GM12878 (cell line): Measurements from ENCODE around the gene SSPN. TPM values are rescaled to one million over a fixed set of nuclear protein-coding genes. Genes with fewer than 3 reads are reported as not detected.

ENCODE experiments used
- ATAC-seq: fragments of 200-7000 bp; cut with Tn5 transposase; 3 replicates; pipeline ENCODE4 v1.9.1; 2020; ENCODE audit warnings: mild to moderate bottlenecking, moderate library complexity
- BruUV-seq: library from RNA; stranded (reverse); fragments of 400-500 nt; replicated peaks from 2 replicates; lab custom pipeline; 2021; lab: Mats Ljungman, UMichigan
- CTCF ChIA-PET: fragments of 300-600 bp; sonication (Branson Sonifier 250); formaldehyde crosslinking; extraction: SDS; loops from one replicate; lab custom pipeline; 2021; ENCODE audit warnings: inconsistent platforms; lab: Yijun Ruan, JAX
- POLR2A ChIA-PET: fragments of 350-600 bp; formaldehyde crosslinking; extraction: SDS; loops from one replicate; lab custom pipeline; 2021; ENCODE audit warnings: inconsistent platforms; lab: Charles Lee
- RAD21 ChIA-PET: fragments of 300-600 bp; sonication (Branson Sonifier 250); formaldehyde crosslinking; loops from one replicate; lab custom pipeline; 2023; ENCODE audit warnings: antibody characterized with exemption; ENCODE audit not compliant: unreplicated experiment; lab: Charles Lee
- SMC1A ChIA-PET: fragments of 300-600 bp; sonication (Branson Sonifier 250); formaldehyde crosslinking; loops from one replicate; lab custom pipeline; 2023; ENCODE audit not compliant: unreplicated experiment, uncharacterized antibody; lab: Charles Lee
- DNase-seq: peaks from one replicate; pipeline ENCODE4 v3.0.0-alpha.2; 2011; ENCODE audit warnings: low read depth, low spot score
- FAIRE-seq: peaks from 3 replicates; lab custom pipeline; 2011; peaks lifted over from hg19 to GRCh38; lab: Jason Lieb, UNC
- H2AFZ ChIP-seq: 2 replicates; pipeline ENCODE4 v1.6.0; 2011; ENCODE audit warnings: low read depth, low read length, control low read depth; ENCODE audit not compliant: control insufficient read depth
- H3K27ac ChIP-seq: 2 replicates; pipeline ENCODE4 v1.5.1; 2011; ENCODE audit warnings: control low read depth; ENCODE audit not compliant: control insufficient read depth, insufficient read depth
- H3K27me3 ChIP-seq, 2 experiments: replicated peaks in 1 of 2; 2 replicates each; pipeline versions ENCODE4 v1.6.0 to v1.6.1; 2011; ENCODE audit warnings: low read length in 1 of 2; ENCODE audit not compliant: control insufficient read depth in 2 of 2, insufficient read depth in 2 of 2
- H3K36me3 ChIP-seq, 2 experiments: 2 replicates each; pipeline ENCODE4 v1.5.1; 2011; ENCODE audit warnings: low read length in 1 of 2; ENCODE audit not compliant: control insufficient read depth in 2 of 2, insufficient read depth in 2 of 2
- H3K4me1 ChIP-seq: 2 replicates; pipeline ENCODE4 v1.6.1; 2011; ENCODE audit warnings: mild to moderate bottlenecking, low read length, moderate library complexity, mixed read lengths; ENCODE audit not compliant: control insufficient read depth, insufficient read depth
- H3K4me2 ChIP-seq: 2 replicates; pipeline ENCODE4 v1.6.0; 2011; ENCODE audit warnings: control low read depth; ENCODE audit not compliant: control insufficient read depth, insufficient read depth
- H3K4me3 ChIP-seq: fragments of 200-600 bp; sonication (generic); 2 replicates; pipeline ENCODE4 v1.5.1; 2016
- H3K79me2 ChIP-seq: 2 replicates; pipeline ENCODE4 v1.6.0; 2011; ENCODE audit warnings: low read length; ENCODE audit not compliant: control insufficient read depth, insufficient read depth
- H3K9ac ChIP-seq: 2 replicates; pipeline ENCODE4 v1.8.0; 2011; ENCODE audit warnings: low read length, control low read depth, mixed read lengths; ENCODE audit not compliant: control insufficient read depth, insufficient read depth
- H3K9me3 ChIP-seq: replicated peaks from 3 replicates; pipeline ENCODE4 v1.5.1; 2011; ENCODE audit warnings: mild to moderate bottlenecking, low read length; ENCODE audit not compliant: control insufficient read depth, insufficient read depth
- H4K20me1 ChIP-seq: 2 replicates; pipeline ENCODE4 v1.6.0; 2011; ENCODE audit not compliant: control insufficient read depth, insufficient read depth
- MXI1 ChIP-seq: fragments of 150-350 bp; IDR thresholded peaks from 2 replicates; pipeline ENCODE4 v1.6.1; 2011; ENCODE audit warnings: low read depth, mild to moderate bottlenecking, inconsistent platforms, low read length, improper control_type of control experiment
- NR2C2 ChIP-seq: IDR thresholded peaks from 2 replicates; pipeline ENCODE4 v1.6.1; 2011; ENCODE audit warnings: borderline replicate concordance, low read depth; ENCODE audit not compliant: control insufficient read depth, insufficient read length
- ZNF24 ChIP-seq: fragments of 450-650 bp; IDR thresholded peaks from 2 replicates; pipeline ENCODE4 v1.6.1; 2017; ENCODE audit warnings: antibody characterized with exemption, mild to moderate bottlenecking
- WGBS: methylation state at CpG from one replicate; pipeline ENCODE4 v1.1.6; 2016; ENCODE audit warnings: low lambda C conversion rate; ENCODE audit not compliant: insufficient replicate concordance, insufficient coverage; ENCODE audit errors: missing lambda C conversion rate; 5-methylcytosine and 5-hydroxymethylcytosine counted together
- in situ Hi-C: fragments of 300-500 bp; cut with MboI; formaldehyde crosslinking; loops from 9 replicates; pipeline ENCODE4 v1.14.3; 2018; ENCODE audit warnings: mixed read lengths
- intact Hi-C: fragments of 100-400 bp; cut with micrococcal nuclease; formaldehyde crosslinking; loops from one replicate; pipeline ENCODE4 v1.14.2; 2022; ENCODE audit not compliant: unreplicated experiment
- polyA plus RNA-seq, 11 experiments: library from polyadenylated mRNA; depleted of rRNA in 4 of 11; unstranded in 6 of 11; stranded (reverse) in 5 of 11; fragments of >200 nt; fragmentation: Nextera tagmentation in 4 of 11; fragmentation: Illumina TruSeq in 1 of 11; extraction: Ambion mirVana in 4 of 11; extraction: Trizol in 1 of 11; gene quantifications; 1 replicate in 1 of 11; 2 replicates in 10 of 11; pipeline versions ENCODE4 v1.2.1 to v1.2.3, GENCODE V29; 2011 to 2016; ENCODE audit warnings: inconsistent platforms in 2 of 11, missing spikeins in 2 of 11, low read depth in 1 of 11
- total RNA-seq, 4 experiments: library from RNA; depleted of rRNA in 3 of 4; stranded (reverse); fragments of >200 nt in 3 of 4; fragmentation: Illumina TruSeq in 1 of 4; extraction: Trizol in 1 of 4; gene quantifications; 2 replicates each; pipeline versions ENCODE4 v1.2.1 to v1.2.3, GENCODE V29; 2013 to 2021
- TF ChIP-seq, protein P1 (sequence below): fragments of 450-650 bp; IDR thresholded peaks from 2 replicates; pipeline ENCODE4 v1.6.1; 2017; ENCODE audit warnings: antibody characterized with exemption, mild to moderate bottlenecking, moderate library complexity

The SSPN gene
- total and polyA plus RNA-seq, 10 of the 15 experiments (the other 5 are each of a cell fraction or from before 2014, with no cell fraction given), result 0.04 to 0.41 (median 0.28) TPM; not detected in 5

DNA sequence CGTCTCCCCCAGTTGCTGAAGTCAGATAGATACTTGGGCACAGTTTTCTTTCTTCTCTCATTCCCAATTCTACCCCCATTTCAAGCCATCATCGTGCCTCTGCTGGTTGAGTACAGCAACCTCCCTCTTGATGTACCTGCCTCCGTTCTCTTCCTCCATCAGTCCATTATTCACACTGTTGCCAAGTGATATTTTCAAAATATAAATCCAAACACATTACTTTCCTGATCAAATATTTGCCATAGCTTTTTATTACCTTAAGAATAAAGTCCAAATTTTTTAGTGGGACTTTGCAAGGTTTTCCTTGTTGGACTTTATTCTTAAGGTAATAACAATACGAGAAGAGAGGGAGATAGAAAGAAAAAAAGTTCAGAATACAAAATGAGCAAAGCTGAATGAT, 18.6 kb upstream of the SSPN start:
- Histone ChIP-seq H3K27me3 (peaks cover 0 to 8% of the 10 kb centered on the region in 2 experiments; a peak in 3 of 4 replicates), H3K79me2 (no peaks in the 10 kb centered on the region), H4K20me1 (no peaks in the 10 kb centered on the region), H3K9ac (no peak overlapping the region), H3K36me3 (no peaks in the 10 kb centered on the region), H3K4me1 (peaks cover 4% of the 10 kb centered on the region), H3K27ac (no peak overlapping the region), H2AFZ (no peak overlapping the region), H3K4me3 (no peak overlapping the region), H3K9me3 (no peaks in the 10 kb centered on the region; the same call in 2 of the 3 replicates), H3K4me2 (no peak overlapping the region)
- ChIA-PET SMC1A (interaction anchor here (1.4 to 3.3 kb wide), 5 partner anchors 10 to 95 kb away, joined by 3 to 11 read pairs (median 6); partner anchors contain the start of gene SSPN), RAD21 (interaction anchor here (0.8 to 3.0 kb wide), 4 partner anchors 20 to 122 kb away, joined by 3 to 10 read pairs (median 4); no protein-coding TSS in a partner anchor), CTCF (interaction anchor here (1.1 to 2.4 kb wide), 3 partner anchors 10 to 15 kb away, joined by 3 to 6 read pairs (median 5); no protein-coding TSS in a partner anchor), POLR2A (interaction anchor here (0.7 to 1.4 kb wide), 4 partner anchors 10 to 122 kb away, joined by 3 to 5 read pairs (median 3); no protein-coding TSS in a partner anchor)
- no peak for FAIRE-seq
- in situ Hi-C loops, result no loop called here
- 69% methylated on average over 4 of the region's 4 CpGs for WGBS
- intact Hi-C loops, result no loop called here
- no peak for TF ChIP-seq ZNF24
- TF ChIP-seq MXI1, result no peak
- TF ChIP-seq, protein P1, sequence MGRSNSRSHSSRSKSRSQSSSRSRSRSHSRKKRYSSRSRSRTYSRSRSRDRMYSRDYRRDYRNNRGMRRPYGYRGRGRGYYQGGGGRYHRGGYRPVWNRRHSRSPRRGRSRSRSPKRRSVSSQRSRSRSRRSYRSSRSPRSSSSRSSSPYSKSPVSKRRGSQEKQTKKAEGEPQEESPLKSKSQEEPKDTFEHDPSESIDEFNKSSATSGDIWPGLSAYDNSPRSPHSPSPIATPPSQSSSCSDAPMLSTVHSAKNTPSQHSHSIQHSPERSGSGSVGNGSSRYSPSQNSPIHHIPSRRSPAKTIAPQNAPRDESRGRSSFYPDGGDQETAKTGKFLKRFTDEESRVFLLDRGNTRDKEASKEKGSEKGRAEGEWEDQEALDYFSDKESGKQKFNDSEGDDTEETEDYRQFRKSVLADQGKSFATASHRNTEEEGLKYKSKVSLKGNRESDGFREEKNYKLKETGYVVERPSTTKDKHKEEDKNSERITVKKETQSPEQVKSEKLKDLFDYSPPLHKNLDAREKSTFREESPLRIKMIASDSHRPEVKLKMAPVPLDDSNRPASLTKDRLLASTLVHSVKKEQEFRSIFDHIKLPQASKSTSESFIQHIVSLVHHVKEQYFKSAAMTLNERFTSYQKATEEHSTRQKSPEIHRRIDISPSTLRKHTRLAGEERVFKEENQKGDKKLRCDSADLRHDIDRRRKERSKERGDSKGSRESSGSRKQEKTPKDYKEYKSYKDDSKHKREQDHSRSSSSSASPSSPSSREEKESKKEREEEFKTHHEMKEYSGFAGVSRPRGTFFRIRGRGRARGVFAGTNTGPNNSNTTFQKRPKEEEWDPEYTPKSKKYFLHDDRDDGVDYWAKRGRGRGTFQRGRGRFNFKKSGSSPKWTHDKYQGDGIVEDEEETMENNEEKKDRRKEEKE, result no peak
- no peak for TF ChIP-seq NR2C2
- no peak for ATAC-seq
- DNase-seq, result no peak
- BruUV-seq, result no TSS peak
